Loucy (cell line): ENCODE results near the gene BANK1.

Experiments used
- CTCF ChIP-seq: fragments of 200-600 bp; sonication (generic); conservative IDR thresholded peaks from 2 replicates; pipeline ENCODE4 v1.5.1; 2014; ENCODE audit warnings: mild to moderate bottlenecking, antibody characterized with exemption, low read length
- EZH2phosphoT487 ChIP-seq: fragments of 200-600 bp; IDR thresholded peaks from 2 replicates; pipeline ENCODE4 v1.6.1; 2018; ENCODE audit warnings: antibody characterized with exemption, mild to moderate bottlenecking, moderate library complexity, borderline replicate concordance

- TF ChIP-seq CTCF (no peak), EZH2phosphoT487 (no peak)
Measured at GRCh38 chr4:101824500-101824899, 34.0 kb downstream of the BANK1 start.
